ENCODE results near the gene MRPL47.

MRPL47 gene

DNA sequence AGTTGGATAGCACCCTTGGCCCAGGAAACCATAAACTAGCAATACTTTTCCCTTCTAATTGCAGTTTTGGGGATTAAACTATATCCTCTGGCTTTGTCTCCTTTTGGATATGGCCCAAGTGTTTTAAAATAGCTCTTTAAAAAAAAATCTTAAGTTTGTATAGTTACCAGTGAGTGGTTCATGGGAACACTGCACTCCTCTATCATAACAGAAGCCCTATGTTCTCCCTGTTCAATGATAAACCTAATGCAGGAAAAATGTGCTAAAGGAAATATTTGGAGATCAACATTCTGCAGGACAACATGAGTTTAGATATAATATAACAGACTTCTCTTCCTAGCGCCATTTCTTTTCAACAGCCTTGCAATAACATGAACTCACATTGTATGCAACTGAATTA is 13.1 kb downstream of the MRPL47 start:
- no peak for DNase-seq (ENCODE audit: low read depth in 2 of 2)

DNA sequence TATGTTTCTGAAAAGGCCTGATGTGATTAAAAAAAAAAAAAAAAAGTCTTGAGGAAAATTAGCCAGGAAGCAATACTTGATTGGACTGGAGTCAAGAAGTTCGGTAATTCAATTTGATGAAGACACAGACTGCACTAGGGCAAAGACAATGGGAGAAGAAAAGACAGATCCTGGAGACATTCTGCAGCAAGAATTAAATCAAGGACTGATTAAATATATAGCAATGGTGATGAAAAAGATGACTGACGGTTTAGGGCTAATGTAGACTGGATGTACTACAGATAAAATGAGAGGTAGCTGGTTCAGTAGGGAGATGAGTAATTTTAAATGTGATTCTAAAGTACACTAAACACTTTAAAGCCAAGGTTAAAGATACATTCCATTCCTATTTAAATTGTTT is 13.8 kb downstream of the MRPL47 start:
- no peak for DNase-seq (ENCODE audit: low read depth in 2 of 2)

DNA sequence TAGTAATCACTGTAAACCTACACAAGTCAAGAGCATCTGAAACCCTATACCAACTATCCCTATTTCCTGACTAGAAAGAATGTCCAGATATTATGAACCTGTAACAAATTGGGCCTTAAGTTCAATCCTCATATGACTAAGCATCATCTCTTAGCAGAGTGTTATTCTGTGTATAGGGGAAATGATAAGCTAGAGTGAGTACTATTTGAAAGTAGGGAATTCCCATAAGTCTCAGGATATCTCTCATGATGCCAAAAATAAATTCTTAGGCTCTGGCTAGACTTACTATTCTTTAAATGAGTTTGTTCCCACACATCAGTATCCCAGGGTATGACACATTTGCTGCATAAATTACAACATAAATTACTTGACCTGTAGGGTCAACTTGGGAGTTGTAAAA is 15.3 kb downstream of the MRPL47 start:
- DNase-seq (ENCODE audit: low read depth in 2 of 2): no peak

- no peak for DNase-seq (ENCODE audit: low read depth in 2 of 2)
These were observed 23.4 kb downstream of the MRPL47 start for GRCh38 chr3:179580992-179581391.

GRCh38 chr3:179565496-179565895 is 38.9 kb downstream of the MRPL47 start:
- no peak for DNase-seq (ENCODE audit: low read depth in 2 of 2)

DNA sequence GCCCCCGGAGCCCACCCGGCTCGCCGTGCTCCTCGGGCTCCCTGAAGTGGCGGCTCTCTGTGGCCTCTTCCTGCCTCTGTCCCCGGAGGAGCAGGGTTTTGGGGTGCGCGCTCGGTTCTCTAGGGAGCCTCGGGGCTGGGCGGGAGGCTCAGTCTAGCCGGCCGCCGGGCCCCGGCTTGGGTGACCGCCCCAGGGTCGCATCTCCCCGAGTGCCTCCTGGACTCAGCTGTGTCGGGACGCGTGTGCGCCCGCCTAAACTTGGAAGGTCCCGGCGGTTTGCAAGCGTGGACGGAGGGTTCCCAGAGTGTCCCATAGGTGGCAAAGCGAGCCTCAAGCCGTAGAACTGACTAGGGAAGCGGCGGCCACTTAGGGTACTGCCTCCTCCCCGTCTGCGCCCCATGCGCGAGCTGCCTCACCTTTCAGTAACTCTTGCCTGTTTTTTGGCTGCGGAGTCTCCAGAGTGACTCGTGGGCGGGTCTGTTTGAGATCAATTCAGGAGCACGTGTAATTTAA is 41.1 kb downstream of the MRPL47 start:
- peak in 1 of 2 donors; percentile 37 for DNase-seq (ENCODE audit: low read depth in 2 of 2)

DNA sequence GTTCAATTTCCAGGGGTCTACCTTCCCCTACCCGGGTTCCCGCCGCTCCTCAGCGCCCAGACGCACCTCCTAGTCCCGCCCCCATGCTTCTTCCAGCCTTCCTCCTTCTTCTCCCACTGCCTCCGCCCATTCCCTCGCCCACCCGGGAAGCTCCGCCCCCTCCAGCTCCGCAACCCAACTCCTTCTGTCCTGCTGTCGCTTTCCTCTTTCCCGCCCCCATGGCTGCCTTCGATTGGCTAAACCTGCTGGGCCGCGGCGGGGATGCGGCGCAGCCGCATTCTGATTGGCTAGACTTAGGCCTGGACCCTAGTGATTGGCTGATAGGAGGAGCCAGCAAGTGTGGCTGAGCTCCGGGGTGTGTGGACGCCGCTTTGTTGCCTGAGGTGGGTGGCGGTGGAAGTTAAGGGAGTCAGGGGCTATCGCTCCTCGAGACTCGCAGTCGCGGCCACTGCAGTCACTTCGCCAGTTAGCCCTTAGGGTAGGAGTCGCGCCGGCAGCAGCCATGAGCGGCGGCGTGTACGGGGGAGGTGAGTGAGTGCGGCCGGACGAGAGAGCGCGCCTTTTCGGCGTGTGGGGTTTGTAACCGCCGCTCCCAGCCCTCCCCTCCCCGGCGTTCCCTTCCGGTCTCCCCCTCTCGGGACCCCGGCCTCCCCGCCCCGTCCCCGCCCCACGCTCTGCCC is 41.7 kb downstream of the MRPL47 start, which contains the start of gene ACTL6A:
ACTL6A (plus strand) TSS at position 336 of the 680 bp plus-strand sequence; CDS start at position 503, 167 bp downstream.
- peak; percentile 94 to 98 for DNase-seq (ENCODE audit: low read depth in 2 of 2)

- DNase-seq (ENCODE audit: low read depth in 2 of 2): no peak
These were observed 43.6 kb downstream of the MRPL47 start for GRCh38 chr3:179560791-179561190.

- peak in 1 of 2 donors; percentile 26 for DNase-seq (ENCODE audit: low read depth in 2 of 2)
These were observed 45.6 kb downstream of the MRPL47 start for GRCh38 chr3:179558742-179559364.

- no peak for DNase-seq (ENCODE audit: low read depth in 2 of 2)
These were observed 52.9 kb downstream of the MRPL47 start for GRCh38 chr3:179551349-179552105.

- DNase-seq (ENCODE audit: low read depth in 2 of 2): no peak
These were observed 57.6 kb downstream of the MRPL47 start for GRCh38 chr3:179546814-179547241.

DNA sequence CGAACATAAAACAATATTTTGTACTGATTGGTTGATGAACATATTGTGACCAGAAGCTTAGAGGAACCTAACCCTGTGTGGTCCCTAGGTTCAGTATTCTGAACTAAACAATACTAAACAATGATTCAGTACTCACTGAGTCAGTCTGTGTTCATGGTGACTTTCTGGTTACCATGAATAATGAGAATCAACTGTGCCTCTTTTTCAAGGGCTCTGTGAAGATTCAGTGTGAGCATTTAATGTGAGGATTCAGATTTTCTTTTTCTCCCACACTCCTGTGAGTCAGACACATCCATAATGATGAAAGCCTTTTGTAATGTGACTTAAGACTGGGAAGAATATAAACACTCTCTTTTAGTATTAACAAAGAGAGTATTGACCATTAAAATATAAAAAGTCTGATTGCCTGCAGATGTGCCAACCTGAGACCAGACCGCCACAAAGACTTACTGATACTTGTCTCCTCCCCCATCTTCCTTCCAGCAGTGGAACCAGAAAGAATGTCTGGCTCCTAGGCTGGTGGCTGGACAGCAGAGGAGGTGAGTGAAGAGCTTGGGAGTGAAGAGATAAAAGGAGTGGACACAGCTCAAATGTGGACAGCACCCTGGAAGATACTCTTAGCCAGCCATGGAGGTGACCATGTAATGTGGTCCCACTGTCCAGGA is 59.3 kb downstream of the MRPL47 start:
- DNase-seq (ENCODE audit: low read depth in 2 of 2): no peak

GRCh38 chr3:179542375-179542774 is 62.1 kb downstream of the MRPL47 start:
- DNase-seq (ENCODE audit: low read depth in 2 of 2): no peak

GRCh38 chr3:179541596-179541995 is 62.8 kb downstream of the MRPL47 start:
- no peak for DNase-seq (ENCODE audit: low read depth in 2 of 2)

GRCh38 chr3:179541094-179541493 is 63.3 kb downstream of the MRPL47 start:
- no peak for DNase-seq (ENCODE audit: low read depth in 2 of 2)
